HL-60 (cell line): Measurements from ENCODE around the gene DYNLL1.

ENCODE experiments used
- DNase-seq, 2 experiments: peaks; one replicate each; pipeline ENCODE4 v3.0.0-alpha.2; 2010 to 2020; ENCODE audit warnings: low read depth in 1 of 2, low spot score in 1 of 2
- H3K27ac ChIP-seq: fragments of 250-450 bp; sonication (Bioruptor Pico); replicated peaks from 2 replicates; pipeline ENCODE4 v1.5.1; 2020; ENCODE audit warnings: mild to moderate bottlenecking, moderate library complexity
- H3K27me3 ChIP-seq: fragments of 250-450 bp; sonication (Bioruptor Pico); 2 replicates; pipeline ENCODE4 v1.5.1; 2021; ENCODE audit warnings: mild to moderate bottlenecking, moderate library complexity; ENCODE audit not compliant: insufficient read depth, poor library complexity, severe bottlenecking
- H3K4me3 ChIP-seq: replicated peaks from 2 replicates; pipeline ENCODE4 v1.5.1; 2011; ENCODE audit warnings: mild to moderate bottlenecking, control low read depth, low read length; ENCODE audit not compliant: insufficient read depth
- CTCF ChIP-seq: IDR thresholded peaks from one replicate; pipeline ENCODE4 v1.5.1; 2011; ENCODE audit warnings: low read length, control low read depth, inconsistent platforms; ENCODE audit not compliant: insufficient read depth
- GABPA ChIP-seq: IDR thresholded peaks from 2 replicates; pipeline ENCODE4 v1.6.1; 2012; ENCODE audit warnings: low read depth
- POLR2AphosphoS5 ChIP-seq: IDR thresholded peaks from 2 replicates; pipeline ENCODE4 v1.6.1; 2012; ENCODE audit warnings: low read depth
- REST ChIP-seq: IDR thresholded peaks from 2 replicates; pipeline ENCODE4 v1.6.1; 2012; ENCODE audit warnings: low read depth; ENCODE audit not compliant: insufficient replicate concordance
- SPI1 ChIP-seq: IDR thresholded peaks from 2 replicates; pipeline ENCODE4 v1.6.1; 2012; ENCODE audit warnings: low read depth, mild to moderate bottlenecking, borderline replicate concordance

Gene DYNLL1

GRCh38 chr12:120463712-120464111 is 32.2 kb upstream of the DYNLL1 start:
- DNase-seq: no peak
- Histone ChIP-seq H3K4me3 (no peak overlapping the region), H3K27me3 (no peaks in the 10 kb centered on the region), H3K27ac (no peak overlapping the region)
- TF ChIP-seq CTCF (no peak), POLR2AphosphoS5 (0 out of 2 replicates have a peak, but pooled peaks have one; percentile 20)

GRCh38 chr12:120465756-120466155 is 30.2 kb upstream of the DYNLL1 start:
- H3K4me3 ChIP-seq: no peak overlapping the region

GRCh38 chr12:120466560-120467315 is 29.2 kb upstream of the DYNLL1 start:
- Histone ChIP-seq H3K27ac (no peak overlapping the region), H3K4me3 (no peak overlapping the region), H3K27me3 (no peaks in the 10 kb centered on the region)
- TF ChIP-seq GABPA (no peak), CTCF (peak; percentile 33)
- peak in 1 of 2 experiments; percentile 62 for DNase-seq

More at GRCh38 chr12:120465756-120466155, 30.2 kb upstream of the DYNLL1 start:
- no peak for TF ChIP-seq GABPA
- TF ChIP-seq CTCF: no peak
- no peak for TF ChIP-seq POLR2AphosphoS5
- no peak for TF ChIP-seq REST
- no peak for TF ChIP-seq SPI1
- Histone ChIP-seq H3K27ac (no peak overlapping the region), H3K27me3 (no peaks in the 10 kb centered on the region)
- DNase-seq: no peak

GRCh38 chr12:120467439-120467838 is 28.5 kb upstream of the DYNLL1 start:
- TF ChIP-seq REST (no peak), GABPA (no peak), CTCF (no peak), SPI1 (no peak), POLR2AphosphoS5 (no peak)
- DNase-seq: no peak
- Histone ChIP-seq H3K27ac (no peak overlapping the region), H3K27me3 (no peaks in the 10 kb centered on the region), H3K4me3 (no peak overlapping the region; the same call in 1 of the 2 replicates)
